ENCODE results near the gene NEK10. TPM values are rescaled to one million over a fixed set of nuclear protein-coding genes. Genes with fewer than 3 reads are reported as not detected.
"Not testable (repeated sequence)": the region's sequence is repeated elsewhere in the genome, so short reads cannot be mapped to it uniquely, and the experiment has no call there.

NEK10 gene
- polyA plus RNA-seq, 1 donor = 6.0 TPM

DNA sequence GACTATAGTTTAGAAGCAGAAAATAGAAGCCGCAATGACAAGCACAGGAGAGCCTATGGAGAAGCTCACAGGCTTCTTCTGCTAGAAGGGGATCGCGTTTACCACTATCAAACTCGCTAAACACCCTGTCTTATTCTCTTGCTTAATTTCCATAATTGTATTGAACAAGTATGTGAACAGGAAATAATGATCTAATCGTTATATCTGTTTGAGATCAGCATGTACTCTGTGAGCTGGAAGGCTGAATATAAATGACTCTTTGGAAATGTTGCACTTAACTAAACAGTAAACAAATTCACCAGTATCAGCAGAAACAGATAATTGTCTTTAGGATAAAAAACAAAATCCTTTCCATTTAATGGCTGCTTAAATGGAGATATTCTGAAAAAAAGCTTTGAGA lies 15.0 kb downstream of the NEK10 start:
- DNase-seq = no peak

- DNase-seq = no peak
These were observed 16.0 kb downstream of the NEK10 start for GRCh38 chr3:27353221-27353620.

GRCh38 chr3:27352047-27352446 lies 17.1 kb downstream of the NEK10 start:
- DNase-seq = no peak

GRCh38 chr3:27349832-27350231 lies 19.4 kb downstream of the NEK10 start:
- DNase-seq = no peak

DNA sequence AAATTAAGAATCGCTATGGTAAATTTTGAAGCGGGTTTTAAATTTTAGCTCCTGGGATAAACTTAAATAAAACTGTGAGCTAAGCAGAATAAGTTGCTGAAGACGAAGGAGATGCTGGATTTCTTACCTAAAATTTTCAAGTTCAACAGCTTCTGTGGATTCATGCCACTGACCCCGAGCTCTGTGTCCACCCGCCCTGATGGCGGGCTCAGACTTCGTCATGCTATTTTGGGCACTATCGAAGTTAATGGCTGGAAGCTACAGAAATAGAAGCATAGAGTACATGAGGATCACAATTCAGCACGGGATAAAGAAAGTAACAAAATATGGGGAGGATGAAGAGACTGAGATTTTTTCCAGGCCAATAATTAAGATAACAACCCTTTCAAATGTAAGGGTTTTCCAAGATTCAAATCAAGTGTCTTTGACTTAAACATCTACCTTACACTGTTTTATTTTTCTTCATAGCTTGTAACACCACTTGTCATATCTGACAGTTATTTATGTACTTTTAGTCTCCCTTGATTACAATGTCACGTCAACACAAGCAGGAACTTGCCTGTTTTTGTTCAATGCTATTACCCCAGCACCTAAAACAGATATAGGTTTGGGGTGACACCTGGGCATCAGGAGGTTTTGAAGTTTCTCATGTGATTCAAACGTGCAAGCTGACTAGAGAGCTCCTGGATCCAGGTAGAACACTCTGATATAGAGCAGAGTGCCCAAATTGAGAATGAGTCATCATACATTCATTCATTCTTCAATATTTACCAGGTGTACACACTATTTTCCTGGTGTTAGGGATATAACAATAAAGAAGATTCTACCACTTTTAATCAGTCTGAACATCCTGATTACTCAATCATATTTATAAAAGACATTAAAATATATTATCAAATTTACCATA lies 23.0 kb downstream of the NEK10 start:
- no peak for DNase-seq

- no peak for DNase-seq
These were observed 23.7 kb downstream of the NEK10 start for GRCh38 chr3:27345493-27345892.

- no peak for DNase-seq
These were observed 24.1 kb downstream of the NEK10 start for GRCh38 chr3:27345045-27345444.

GRCh38 chr3:27344192-27344591 lies 25.0 kb downstream of the NEK10 start:
- DNase-seq = no peak

GRCh38 chr3:27342267-27342666 lies 26.9 kb downstream of the NEK10 start:
- DNase-seq = no peak

DNA sequence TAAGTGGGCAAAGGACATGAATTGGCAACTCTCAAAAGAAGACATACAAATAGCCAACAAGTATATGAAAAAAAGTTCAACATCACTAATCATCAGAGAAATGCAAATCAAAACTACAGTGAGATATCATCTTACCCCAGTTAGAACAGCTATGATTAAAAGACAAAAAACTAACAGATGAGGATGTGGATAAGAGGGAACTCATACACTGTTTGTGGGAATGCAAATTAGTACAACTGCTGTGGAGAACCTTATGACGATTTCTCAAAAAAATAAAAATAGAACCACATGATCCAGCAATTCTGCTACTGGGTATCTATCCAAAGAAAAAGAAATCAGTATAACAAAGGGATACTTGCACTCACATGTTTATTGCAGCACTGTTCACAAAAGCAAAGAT lies 28.6 kb downstream of the NEK10 start:
- no peak for DNase-seq

DNA sequence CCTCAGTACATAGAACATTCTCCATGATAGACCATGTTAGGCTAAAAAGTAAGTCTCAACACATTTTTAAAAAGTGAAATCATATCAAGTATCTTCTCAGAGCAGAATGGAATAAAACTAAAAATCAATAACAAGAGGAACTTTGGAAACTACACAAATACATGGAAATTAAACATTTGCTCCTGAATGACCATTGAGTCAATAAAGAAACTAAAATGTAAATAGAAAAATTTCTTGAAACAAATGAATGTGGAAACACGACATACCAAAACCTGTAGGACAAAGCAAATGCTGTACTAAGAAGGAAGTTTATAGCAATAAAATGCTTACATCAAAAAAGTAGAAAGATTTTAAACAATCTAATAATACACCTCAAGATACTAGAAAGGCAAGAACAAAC lies 33.6 kb downstream of the NEK10 start:
- DNase-seq = no peak

- no peak for DNase-seq
These were observed 35.3 kb downstream of the NEK10 start for GRCh38 chr3:27333843-27334242.

GRCh38 chr3:27328982-27329762 lies 40.0 kb downstream of the NEK10 start:
- DNase-seq = not testable (repeated sequence)

DNA sequence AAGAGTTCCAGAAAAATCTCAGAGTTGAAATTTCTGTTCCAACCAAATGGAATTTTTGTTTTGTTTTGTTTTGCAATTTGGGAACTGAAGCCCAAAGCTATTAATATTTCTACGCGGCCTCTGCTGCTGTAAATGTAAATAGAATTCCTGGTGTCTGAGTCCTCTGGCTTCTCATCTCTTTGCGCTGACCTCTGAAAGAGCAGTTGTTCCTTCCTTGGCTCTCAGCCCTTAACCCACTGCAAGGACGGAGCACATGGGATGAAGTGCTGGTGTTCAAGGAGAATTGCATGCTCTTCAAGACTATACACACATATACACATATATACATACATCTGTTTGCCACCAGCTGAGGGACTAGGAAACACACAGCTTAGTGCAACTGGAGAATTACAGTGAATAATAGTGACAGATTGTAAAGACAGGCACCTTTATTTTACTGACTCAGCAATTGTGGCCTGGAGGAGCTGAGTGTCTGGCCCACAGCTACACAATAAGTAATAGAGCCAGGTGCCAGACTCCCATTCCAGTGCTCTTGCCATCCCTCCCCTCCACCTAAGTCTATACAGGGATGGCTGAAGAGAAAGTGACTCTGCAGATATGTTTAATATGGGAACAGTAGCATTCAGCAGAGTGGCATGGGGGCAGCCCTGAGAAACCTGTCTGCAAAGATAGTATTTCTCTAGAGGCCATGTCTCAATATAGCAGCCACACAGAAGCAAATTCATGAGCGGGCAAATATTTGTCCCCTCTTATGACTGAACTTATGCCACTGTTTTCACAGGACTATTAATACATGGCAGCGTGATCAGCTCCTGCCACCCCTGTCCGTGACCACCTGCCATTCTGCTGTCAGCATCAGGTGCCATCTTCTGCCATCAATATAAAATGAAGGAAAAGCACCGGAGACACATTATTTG lies 42.3 kb downstream of the NEK10 start:
- peak; percentile 54 for DNase-seq

DNA sequence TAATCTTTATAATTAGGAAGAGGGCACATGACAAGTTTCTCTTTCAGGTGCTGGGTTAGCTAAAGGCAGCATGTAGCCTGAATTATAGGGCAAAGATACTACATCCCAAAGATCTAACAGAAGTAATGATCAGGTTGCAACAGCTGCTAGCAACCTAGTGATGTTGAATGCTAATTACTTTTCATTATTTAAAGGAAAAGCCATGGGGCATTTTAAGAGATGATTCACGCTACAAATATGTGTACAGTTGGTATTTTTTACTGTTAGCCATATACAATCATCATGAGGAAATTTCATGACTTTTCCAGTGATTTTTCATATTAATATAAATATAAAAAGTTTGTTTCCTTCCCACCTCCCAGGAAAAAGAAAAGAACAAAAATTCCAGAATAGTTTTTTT lies 43.0 kb downstream of the NEK10 start:
- no peak for DNase-seq

GRCh38 chr3:27325419-27325818 lies 43.8 kb downstream of the NEK10 start:
- no peak for DNase-seq

DNA sequence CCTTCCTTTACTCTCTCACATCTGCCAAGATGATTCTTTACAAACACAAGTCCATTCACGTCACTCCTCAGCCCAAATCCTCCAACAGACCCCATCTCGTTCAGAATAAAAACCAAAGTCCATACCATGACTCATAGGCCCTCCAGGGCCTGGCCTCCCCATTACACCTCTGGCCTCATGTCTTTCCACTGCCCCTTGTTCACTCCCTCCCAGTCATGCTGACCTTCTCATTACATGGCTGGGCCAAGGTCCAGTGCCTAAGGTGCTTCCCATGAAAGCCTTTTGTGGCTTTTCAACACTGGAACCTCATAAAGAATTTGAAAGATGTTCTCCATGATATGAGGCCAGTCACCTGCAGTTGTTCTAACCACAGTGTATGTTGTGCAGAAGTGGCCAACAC lies 44.5 kb downstream of the NEK10 start:
- DNase-seq = no peak

DNA sequence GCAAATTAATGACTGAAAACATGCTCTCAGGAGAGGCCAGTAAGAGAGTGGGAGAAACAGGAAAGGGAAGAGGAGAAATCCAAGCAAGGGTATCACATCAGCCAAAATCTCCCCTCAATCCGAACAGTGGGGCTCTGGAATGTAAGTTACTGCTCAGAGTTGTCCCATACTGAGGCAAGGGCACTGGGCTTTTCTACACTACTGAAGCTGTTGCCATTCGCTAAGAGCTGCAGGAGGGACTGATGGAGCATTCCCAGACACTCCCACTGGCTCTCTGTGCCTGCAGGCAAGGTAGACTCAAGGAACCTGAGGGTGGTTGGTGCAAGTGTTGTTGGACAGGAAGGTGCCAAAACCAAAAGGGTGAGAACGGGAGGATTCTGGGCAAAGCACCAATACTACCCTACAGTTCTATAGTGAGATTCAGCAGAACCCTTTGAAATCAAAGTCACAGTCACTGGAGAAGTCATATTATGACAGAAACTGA lies 46.1 kb downstream of the NEK10 start:
- no peak for DNase-seq

DNA sequence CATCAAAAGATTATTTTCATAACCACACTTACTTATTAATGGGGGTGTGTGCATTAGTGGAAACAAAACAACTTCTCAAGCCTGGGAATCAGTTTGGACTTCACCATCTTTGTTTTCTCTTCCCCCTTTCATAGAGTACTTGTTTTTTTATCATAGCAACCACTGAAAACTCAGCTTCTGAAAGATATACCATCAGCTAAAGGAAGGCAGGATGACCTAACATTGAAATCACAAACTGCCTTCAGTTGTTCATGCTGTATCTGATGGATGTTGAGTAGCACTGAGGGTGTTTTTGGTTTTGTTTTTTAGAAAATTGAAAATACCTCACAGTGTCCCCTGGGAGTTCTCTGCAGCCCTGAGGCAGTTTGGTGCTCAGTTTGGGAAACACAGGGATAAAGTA lies 46.5 kb downstream of the NEK10 start:
- no peak for DNase-seq

DNA sequence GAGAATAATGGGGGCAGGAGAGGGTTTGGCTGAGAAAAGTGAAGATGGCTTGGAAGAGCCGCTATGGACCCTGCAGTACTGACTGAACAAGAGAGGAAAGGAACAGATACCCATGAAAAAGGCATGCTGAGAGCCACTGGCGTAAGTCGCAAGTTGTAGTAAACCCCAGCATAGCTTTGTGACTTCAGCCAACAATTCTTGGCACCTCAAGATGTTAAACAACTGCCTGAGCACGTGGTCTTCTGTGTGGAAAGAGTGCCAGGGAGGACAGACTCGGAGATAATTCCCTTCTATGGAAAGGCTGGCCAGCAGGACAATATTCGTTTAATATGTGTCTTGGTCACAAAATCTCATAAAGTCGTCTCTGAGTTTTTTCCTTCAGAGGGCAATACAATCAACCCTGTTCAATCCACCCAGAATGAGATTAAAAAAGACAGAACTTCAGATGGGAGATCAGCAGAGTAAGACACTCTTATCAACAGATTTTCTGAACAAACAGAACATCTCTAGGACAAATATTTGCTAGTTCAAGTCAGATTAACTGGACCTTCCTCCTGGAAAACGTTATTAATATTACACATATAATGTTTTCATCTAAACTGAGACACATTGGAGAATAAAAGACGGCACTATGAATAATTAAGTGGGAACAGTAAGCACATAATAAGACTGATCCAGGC lies 49.2 kb downstream of the NEK10 start:
- no peak for DNase-seq

GRCh38 chr3:27319304-27319703 lies 49.9 kb downstream of the NEK10 start:
- DNase-seq = no peak

- no peak for DNase-seq
These were observed 52.1 kb downstream of the NEK10 start for GRCh38 chr3:27317096-27317495.

Data from hindlimb muscle (tissue), 1 donor.